ENCODE results near the gene SRC.

- TF ChIP-seq CTCF (IDR thresholded peaks at IDR 0.05; ENCODE audit: insufficient read depth, low read length), result no peak
- no peak for TF ChIP-seq POLR2AphosphoS5 (IDR thresholded peaks at IDR 0.05; ENCODE audit: low read depth)
Measured at GRCh38 chr20:37439223-37439933, 93.4 kb downstream of the SRC start.

Measured in HL-60 (cell line).